ENCODE measurements around the gene SYTL5. TPM values are rescaled to one million over a fixed set of nuclear protein-coding genes. Genes with fewer than 3 reads are reported as not detected.

Gene SYTL5
- total and polyA plus RNA-seq, 2 experiments from 2014 or later, result 0.23 to 0.35 TPM

DNA sequence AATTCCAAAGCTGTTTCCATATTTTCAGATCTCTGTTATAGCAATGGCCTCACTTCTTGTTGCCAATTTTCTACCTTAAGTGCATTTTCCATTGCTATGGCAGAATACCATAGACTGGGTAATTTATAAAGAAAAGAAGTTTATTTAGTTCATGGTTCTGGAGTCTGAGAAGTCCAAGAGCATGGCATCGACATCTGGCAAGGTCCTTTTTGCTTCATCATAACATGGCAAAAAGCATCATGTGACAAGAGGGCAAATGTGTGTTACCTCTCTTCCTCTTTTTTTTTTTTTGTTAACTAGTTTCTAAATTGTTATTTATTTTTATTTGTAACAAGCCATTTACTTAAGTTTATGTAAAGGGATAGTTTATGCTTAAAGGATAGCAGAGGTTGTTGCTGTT, 45.2 kb upstream of the SYTL5 start:
- Histone ChIP-seq H3K4me1 (ENCODE audit: insufficient read depth) (no peaks in the 10 kb centered on the region), H3K27ac (ENCODE audit: low read depth) (no peak overlapping the region), H3F3A (replicated peaks; ENCODE audit: low read depth) (no peaks in the 10 kb centered on the region), H3K4me3 (no peak overlapping the region), H2AFZ (no peak overlapping the region), H3K27me3 (ENCODE audit: insufficient read depth) (no peaks in the 10 kb centered on the region), H3K36me3 (ENCODE audit: insufficient read depth) (no peaks in the 10 kb centered on the region), H4K20me1 (replicated peaks; ENCODE audit: insufficient read depth) (no peaks in the 10 kb centered on the region), H3K9me2 (ENCODE audit: insufficient read depth) (no peaks in the 10 kb centered on the region), H3K79me2 (replicated peaks; ENCODE audit: insufficient read depth) (no peaks in the 10 kb centered on the region), H3K4me2 (no peak overlapping the region)
- Mint-ChIP-seq H3K27ac (no peak overlapping the region), H3K36me3 (ENCODE audit: low read depth) (no peaks in the 10 kb centered on the region), H3K9me3 (no peaks in the 10 kb centered on the region), H3K27me3 (ENCODE audit: insufficient read depth, low read depth, poor library complexity) (no peaks in the 10 kb centered on the region), H3K4me3 (no peak overlapping the region), H3K4me1 (no peaks in the 10 kb centered on the region)
- TF ChIP-seq CREB1 (CRISPR knock-in tag; IDR thresholded peaks at IDR 0.05; ENCODE audit: low read depth) (no peak), ZNF462 (CRISPR knock-in tag; IDR thresholded peaks at IDR 0.05) (no peak), ZNF114 (CRISPR knock-in tag; IDR thresholded peaks at IDR 0.05) (no peak), ZNF331 (CRISPR knock-in tag; IDR thresholded peaks at IDR 0.05; ENCODE audit: low read depth) (no peak), EZH2 (IDR thresholded peaks at IDR 0.05; ENCODE audit: low read depth, unreplicated experiment) (no peak), STAT1 (IDR thresholded peaks at IDR 0.05; ENCODE audit: unreplicated experiment) (no peak), JUNB (IDR thresholded peaks at IDR 0.05; ENCODE audit: unreplicated experiment) (no peak), POLR2AphosphoS5 (IDR thresholded peaks at IDR 0.05; ENCODE audit: low read depth) (no peak), NANOG (IDR thresholded peaks at IDR 0.05; ENCODE audit: borderline replicate concordance) (no peak), EZH2phosphoT487 (IDR thresholded peaks at IDR 0.05; ENCODE audit: unreplicated experiment) (no peak), REST (IDR thresholded peaks at IDR 0.05; ENCODE audit: unreplicated experiment) (no peak)
- TF ChIP-seq, protein P1, sequence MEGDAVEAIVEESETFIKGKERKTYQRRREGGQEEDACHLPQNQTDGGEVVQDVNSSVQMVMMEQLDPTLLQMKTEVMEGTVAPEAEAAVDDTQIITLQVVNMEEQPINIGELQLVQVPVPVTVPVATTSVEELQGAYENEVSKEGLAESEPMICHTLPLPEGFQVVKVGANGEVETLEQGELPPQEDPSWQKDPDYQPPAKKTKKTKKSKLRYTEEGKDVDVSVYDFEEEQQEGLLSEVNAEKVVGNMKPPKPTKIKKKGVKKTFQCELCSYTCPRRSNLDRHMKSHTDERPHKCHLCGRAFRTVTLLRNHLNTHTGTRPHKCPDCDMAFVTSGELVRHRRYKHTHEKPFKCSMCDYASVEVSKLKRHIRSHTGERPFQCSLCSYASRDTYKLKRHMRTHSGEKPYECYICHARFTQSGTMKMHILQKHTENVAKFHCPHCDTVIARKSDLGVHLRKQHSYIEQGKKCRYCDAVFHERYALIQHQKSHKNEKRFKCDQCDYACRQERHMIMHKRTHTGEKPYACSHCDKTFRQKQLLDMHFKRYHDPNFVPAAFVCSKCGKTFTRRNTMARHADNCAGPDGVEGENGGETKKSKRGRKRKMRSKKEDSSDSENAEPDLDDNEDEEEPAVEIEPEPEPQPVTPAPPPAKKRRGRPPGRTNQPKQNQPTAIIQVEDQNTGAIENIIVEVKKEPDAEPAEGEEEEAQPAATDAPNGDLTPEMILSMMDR (conservative IDR thresholded peaks at IDR 0.05; ENCODE audit: low read depth in 2 of 2), result no peak
- TF ChIP-seq, protein P2, sequence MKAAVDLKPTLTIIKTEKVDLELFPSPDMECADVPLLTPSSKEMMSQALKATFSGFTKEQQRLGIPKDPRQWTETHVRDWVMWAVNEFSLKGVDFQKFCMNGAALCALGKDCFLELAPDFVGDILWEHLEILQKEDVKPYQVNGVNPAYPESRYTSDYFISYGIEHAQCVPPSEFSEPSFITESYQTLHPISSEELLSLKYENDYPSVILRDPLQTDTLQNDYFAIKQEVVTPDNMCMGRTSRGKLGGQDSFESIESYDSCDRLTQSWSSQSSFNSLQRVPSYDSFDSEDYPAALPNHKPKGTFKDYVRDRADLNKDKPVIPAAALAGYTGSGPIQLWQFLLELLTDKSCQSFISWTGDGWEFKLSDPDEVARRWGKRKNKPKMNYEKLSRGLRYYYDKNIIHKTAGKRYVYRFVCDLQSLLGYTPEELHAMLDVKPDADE (IDR thresholded peaks at IDR 0.05), result no peak
- ATAC-seq, result no peak
- DNase-seq (ENCODE audit: low spot score), result no peak

Measured in GM23338 (cell line).